ENCODE results near the gene BEX5.

DNA sequence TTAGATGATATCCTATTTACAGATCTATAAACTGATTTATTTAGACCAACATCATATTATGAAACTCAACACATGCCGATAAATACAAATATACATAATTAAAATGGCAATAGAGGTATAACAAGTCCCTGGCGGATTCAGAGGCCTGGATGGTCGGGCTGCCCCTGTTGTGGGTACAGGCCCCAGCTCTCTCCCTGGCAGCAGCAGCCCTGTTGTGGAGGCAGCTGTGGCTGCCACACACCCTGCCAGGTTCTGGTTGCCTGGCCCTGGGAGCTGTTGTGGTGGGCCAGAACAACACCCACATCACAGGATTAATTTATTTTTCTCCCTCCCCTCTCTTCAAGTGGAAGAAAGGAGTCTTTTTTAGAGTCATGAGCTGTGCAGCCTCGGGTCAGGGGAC is 42.4 kb downstream of the BEX5 start:
- TF ChIP-seq, protein P1, sequence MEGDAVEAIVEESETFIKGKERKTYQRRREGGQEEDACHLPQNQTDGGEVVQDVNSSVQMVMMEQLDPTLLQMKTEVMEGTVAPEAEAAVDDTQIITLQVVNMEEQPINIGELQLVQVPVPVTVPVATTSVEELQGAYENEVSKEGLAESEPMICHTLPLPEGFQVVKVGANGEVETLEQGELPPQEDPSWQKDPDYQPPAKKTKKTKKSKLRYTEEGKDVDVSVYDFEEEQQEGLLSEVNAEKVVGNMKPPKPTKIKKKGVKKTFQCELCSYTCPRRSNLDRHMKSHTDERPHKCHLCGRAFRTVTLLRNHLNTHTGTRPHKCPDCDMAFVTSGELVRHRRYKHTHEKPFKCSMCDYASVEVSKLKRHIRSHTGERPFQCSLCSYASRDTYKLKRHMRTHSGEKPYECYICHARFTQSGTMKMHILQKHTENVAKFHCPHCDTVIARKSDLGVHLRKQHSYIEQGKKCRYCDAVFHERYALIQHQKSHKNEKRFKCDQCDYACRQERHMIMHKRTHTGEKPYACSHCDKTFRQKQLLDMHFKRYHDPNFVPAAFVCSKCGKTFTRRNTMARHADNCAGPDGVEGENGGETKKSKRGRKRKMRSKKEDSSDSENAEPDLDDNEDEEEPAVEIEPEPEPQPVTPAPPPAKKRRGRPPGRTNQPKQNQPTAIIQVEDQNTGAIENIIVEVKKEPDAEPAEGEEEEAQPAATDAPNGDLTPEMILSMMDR (conservative IDR thresholded peaks at IDR 0.05 in 1 of 2, IDR thresholded peaks at IDR 0.05 in 1 of 2; ENCODE audit: extremely low read depth in 1 of 2, insufficient read depth in 1 of 2, low read depth in 1 of 2, low read length in 2 of 2), result no peak
- no peak for TF ChIP-seq EZH2 (IDR thresholded peaks at IDR 0.05; ENCODE audit: borderline replicate concordance, low read length)
